Measurements from ENCODE around the gene RAB30. TPM values are rescaled to one million over a fixed set of nuclear protein-coding genes. Genes with fewer than 3 reads are reported as not detected.
"Not testable (repeated sequence)": the region's sequence is repeated elsewhere in the genome, so short reads cannot be mapped to it uniquely, and the experiment has no call there.

Gene RAB30
- total RNA-seq, 3 donors from 2014 or later: 20.3 to 26.6 (median 24.2) TPM

GRCh38 chr11:82974851-82975250 lies 96.8 kb downstream of the RAB30 start:
- Histone ChIP-seq H3K27me3 (no peaks in the 10 kb centered on the region), H3K9me3 (no peaks in the 10 kb centered on the region), H3K36me3 (no peaks in the 10 kb centered on the region), H3K4me1 (no peaks in the 10 kb centered on the region), H3K27ac (no peak overlapping the region), H3K4me3 (no peak overlapping the region)
- intact Hi-C loops (cut with DNase I; ENCODE audit: low total_unique reads): no loop called here
- no peak for TF ChIP-seq POLR2A (IDR thresholded peaks at IDR 0.05)
- TF ChIP-seq CTCF (IDR thresholded peaks at IDR 0.05): no peak
- no peak for TF ChIP-seq POLR2AphosphoS5 (IDR thresholded peaks at IDR 0.05)
- no peak for DNase-seq (ENCODE audit: low spot score in 2 of 2)

- no peaks in the 10 kb centered on the region for H3K27me3 ChIP-seq
- no peaks in the 10 kb centered on the region for H3K9me3 ChIP-seq
- no peaks in the 10 kb centered on the region for H3K36me3 ChIP-seq
- no peak for TF ChIP-seq POLR2A (IDR thresholded peaks at IDR 0.05)
- TF ChIP-seq CTCF (IDR thresholded peaks at IDR 0.05): no peak
- no peak for TF ChIP-seq POLR2AphosphoS5 (IDR thresholded peaks at IDR 0.05)
- no peak for DNase-seq (ENCODE audit: low spot score in 2 of 2)
- no peak overlapping the region for H3K27ac ChIP-seq
- intact Hi-C loops (cut with DNase I; ENCODE audit: low total_unique reads): no loop called here
- H3K4me3 ChIP-seq: no peak overlapping the region
- no peaks in the 10 kb centered on the region for H3K4me1 ChIP-seq
These were observed 97.6 kb downstream of the RAB30 start for GRCh38 chr11:82974135-82974534.

- Histone ChIP-seq H3K9me3 (no peaks in the 10 kb centered on the region), H3K27me3 (no peaks in the 10 kb centered on the region), H3K36me3 (no peaks in the 10 kb centered on the region), H3K4me3 (no peak overlapping the region), H3K4me1 (no peaks in the 10 kb centered on the region), H3K27ac (no peak overlapping the region)
- no peak for DNase-seq (ENCODE audit: low spot score in 2 of 2)
- intact Hi-C loops (cut with DNase I; ENCODE audit: low total_unique reads): no loop called here
- TF ChIP-seq CTCF (IDR thresholded peaks at IDR 0.05) (no peak), POLR2AphosphoS5 (IDR thresholded peaks at IDR 0.05) (no peak), POLR2A (IDR thresholded peaks at IDR 0.05) (no peak)
These were observed 99.6 kb downstream of the RAB30 start for GRCh38 chr11:82972103-82972502.

- intact Hi-C loops (cut with DNase I; ENCODE audit: low total_unique reads); H3K4me3 ChIP-seq; H3K4me1 ChIP-seq; H3K27me3 ChIP-seq; H3K9me3 ChIP-seq; H3K36me3 ChIP-seq; H3K27ac ChIP-seq; DNase-seq (ENCODE audit: low spot score in 2 of 2): not testable (repeated sequence)
These were observed 100.2 kb downstream of the RAB30 start for GRCh38 chr11:82971519-82971946.

GRCh38 chr11:82970507-82971083 lies 101.1 kb downstream of the RAB30 start:
- H3K4me1 ChIP-seq; H3K9me3 ChIP-seq; H3K27me3 ChIP-seq; H3K36me3 ChIP-seq; H3K27ac ChIP-seq; H3K4me3 ChIP-seq; intact Hi-C loops (cut with DNase I; ENCODE audit: low total_unique reads); DNase-seq (ENCODE audit: low spot score in 2 of 2): not testable (repeated sequence)

GRCh38 chr11:82969811-82970210 lies 101.9 kb downstream of the RAB30 start:
- TF ChIP-seq POLR2A (IDR thresholded peaks at IDR 0.05) (no peak), CTCF (IDR thresholded peaks at IDR 0.05) (no peak), POLR2AphosphoS5 (IDR thresholded peaks at IDR 0.05) (no peak)
- Histone ChIP-seq H3K27ac (no peak overlapping the region), H3K36me3 (no peaks in the 10 kb centered on the region), H3K4me3 (no peak overlapping the region), H3K9me3 (no peaks in the 10 kb centered on the region), H3K4me1 (no peaks in the 10 kb centered on the region), H3K27me3 (no peaks in the 10 kb centered on the region)
- DNase-seq (ENCODE audit: low spot score in 2 of 2): no peak
- intact Hi-C loops (cut with DNase I; ENCODE audit: low total_unique reads): no loop called here
